DMS114 treated with DMSO at 0.1 percent for 48 hours (cell line): Measurements from ENCODE around the gene MEGF10.

Experiments
- DNase-seq: peaks from one replicate; lab custom pipeline; 2025; ENCODE audit not compliant: unreplicated experiment; lab: John Stamatoyannopoulos, UW

MEGF10 gene

DNA sequence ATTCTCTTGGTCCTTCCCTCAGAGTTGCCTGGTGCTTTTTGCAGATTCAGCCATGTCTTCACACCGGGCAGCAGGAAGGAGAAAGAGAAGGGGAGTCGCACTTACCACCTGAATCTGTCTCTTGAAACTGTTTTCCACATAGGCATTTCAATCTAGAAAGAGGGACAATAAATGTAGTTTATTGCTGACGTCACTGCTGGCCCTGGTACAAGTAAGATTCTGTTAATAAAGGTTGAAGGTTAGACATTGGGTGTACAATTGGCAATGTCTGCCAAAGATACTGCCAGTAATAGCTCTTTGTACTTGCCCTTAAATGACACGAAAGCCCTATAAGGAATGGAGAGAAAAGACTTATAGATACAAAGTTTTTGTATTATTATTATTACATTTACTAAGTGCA lies 72.8 kb downstream of the MEGF10 start:
- DNase-seq: no peak

DNA sequence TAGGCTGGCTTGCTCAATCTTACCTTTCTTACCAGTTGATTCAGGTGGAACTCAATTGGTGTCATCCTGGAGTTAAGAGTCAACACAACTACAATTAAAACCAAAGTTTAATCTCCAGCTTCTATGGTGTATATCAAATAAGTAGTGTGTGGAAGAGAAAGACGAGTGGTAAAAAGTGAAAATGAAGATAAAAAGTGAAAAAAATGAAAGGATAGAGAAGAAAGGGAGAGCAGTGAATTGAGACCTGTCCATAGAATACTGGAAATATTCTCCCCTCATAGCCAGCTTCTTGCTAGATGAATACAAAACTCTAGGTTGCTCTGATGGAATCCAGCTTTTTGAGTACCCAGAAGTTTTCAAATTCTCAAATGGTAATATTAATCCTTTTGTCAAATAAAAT lies 76.4 kb downstream of the MEGF10 start:
- no peak for DNase-seq

DNA sequence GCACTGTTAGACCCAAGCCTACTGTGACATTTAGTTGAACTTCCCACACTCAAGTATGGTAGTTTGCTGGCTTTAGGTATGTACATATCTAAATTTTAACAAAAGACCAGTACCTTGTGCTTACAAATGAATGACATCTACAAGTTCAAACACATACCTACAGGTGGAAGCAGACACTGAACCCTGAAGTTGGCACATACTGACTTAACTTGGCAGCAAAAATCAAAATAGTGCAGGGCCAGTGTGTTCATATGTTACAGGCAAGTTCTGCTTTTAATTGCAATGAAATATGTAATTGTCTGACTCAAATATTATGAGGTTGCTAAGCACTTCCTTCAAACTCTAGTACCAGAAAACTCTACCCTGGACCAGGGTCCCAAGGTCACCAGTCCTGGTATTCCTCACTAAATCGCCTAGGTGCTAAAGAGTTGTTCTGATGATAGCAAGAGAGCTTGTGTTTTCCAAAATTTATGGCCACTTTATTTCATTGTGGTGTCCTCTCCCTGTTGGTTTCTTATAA lies 77.4 kb downstream of the MEGF10 start:
- DNase-seq: no peak

DNA sequence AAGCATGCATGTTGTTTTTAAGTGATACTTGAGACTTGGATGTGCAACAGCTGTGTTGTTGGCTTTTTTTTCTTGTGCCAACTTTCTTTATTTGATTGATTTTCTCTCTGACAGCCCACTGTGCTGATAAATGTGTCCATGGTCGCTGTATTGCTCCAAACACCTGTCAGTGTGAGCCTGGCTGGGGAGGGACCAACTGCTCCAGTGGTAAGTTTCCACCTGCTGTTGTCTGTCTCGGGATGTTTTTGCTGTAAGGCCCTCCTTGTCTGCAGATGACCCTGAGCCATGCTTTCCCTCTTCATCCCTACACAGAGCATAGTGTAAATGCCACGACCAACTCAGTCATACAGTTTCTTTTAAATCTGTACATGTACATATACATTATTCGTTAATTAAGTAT lies 79.2 kb downstream of the MEGF10 start:
- DNase-seq: no peak

DNA sequence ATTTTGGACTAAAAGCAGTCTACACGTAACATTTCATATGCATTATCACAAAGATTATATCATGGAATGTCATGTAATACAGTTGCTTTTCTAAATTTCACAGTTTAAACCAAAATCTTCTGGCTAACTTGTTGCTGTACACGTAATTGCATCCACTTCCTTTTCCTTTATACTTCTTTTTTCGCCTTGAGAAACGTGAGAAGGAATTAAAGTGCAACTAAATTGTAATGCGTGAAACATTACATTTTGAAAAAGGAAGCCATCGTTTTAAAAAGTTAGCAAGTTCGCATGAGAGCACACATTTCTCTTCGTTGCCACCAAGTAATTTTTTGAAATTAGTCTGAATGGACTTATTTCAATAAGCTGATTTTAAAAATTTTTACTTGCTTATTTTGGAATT lies 80.0 kb downstream of the MEGF10 start:
- DNase-seq: no peak

DNA sequence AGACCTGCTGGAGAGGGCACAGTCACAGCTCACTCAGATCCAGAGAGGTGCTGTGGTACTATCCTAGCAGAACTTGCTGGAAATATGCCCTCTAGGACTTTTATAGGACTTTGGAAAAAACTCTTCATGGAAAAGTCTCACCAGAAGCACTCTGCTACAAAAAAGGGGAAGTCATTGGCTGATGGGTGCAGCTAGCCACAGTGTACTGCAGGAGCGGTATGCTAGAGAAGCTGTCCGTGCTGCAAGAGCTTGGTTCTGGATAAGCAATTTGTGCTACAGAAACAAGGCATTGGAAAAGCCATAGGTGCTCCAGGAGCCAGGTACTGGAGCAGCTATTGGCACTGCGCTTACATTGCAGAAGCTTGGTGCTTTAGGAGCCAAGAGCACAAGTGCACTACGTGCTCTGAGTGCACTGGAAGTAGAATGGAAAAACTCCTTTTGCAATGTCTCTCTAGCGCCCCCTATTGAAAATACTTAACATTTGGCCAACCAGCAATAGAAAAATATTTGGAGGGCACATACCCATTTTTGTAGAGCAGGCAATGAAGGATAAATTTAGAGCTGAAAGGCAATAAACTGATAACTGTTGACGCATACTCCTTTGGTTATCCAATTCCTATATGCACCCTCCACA lies 83.4 kb downstream of the MEGF10 start:
- no peak for DNase-seq

DNA sequence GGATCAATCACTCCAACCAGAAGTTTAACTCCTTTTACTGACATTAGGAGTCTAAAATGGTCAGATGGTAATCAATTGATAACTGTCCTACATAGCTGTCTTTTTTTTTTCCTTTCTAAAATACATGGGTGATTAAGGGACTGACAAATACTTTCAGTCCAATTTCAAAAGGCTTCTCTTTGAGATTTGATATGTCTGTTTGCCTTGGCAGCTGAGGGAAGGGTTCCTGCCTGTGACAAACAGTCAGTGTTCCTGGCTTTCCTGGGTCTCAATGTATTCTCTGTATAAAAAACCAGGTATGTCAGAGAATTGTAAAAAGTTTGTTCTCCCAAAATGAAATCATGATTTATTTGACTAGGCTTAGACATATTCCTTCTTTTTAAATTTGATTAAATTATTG lies 84.5 kb downstream of the MEGF10 start:
- DNase-seq: no peak

DNA sequence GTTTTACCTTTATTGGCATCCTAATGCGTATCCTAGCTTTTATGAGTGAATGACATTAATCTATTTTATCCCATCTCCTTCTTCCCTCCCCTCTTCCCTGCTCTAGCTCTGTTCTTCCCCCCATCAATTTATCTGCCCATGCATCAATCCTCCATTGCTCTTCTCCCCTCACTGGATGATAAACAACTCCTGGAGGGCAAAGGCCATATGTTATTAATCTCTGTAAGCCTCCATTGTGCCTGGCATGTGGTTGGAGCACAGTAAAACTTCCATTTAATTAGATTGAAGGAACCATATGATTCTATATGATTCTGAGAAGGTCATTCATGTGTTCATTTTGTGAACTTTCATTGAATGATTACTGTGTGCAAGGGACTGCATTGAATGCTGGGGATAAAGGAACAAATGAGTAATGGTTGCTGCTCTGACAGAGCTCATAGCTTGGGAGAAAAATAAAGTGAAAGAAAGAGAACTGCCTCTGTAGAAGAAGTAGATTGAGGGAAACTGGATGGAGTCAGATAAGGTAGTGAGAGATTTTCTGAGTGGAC lies 85.0 kb downstream of the MEGF10 start:
- DNase-seq: no peak

DNA sequence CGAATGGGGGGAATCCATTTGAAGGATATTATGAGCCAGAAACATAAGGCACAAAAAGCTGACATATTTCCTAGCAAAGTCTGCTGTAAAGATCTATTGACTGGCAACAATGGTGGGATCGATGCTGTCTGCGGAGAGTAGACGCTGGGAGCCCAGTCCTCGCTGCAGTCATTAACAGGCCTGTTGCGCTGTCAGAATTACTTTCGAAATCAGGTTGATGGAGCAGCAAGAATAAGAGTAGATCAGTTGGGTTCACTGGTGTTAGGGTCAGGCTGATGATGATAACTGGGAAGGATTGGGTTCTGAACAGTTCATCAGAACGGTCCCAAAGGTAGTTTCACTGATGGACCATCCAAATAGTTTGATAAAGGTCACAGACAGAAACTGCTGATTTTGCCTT lies 87.1 kb downstream of the MEGF10 start:
- no peak for DNase-seq

DNA sequence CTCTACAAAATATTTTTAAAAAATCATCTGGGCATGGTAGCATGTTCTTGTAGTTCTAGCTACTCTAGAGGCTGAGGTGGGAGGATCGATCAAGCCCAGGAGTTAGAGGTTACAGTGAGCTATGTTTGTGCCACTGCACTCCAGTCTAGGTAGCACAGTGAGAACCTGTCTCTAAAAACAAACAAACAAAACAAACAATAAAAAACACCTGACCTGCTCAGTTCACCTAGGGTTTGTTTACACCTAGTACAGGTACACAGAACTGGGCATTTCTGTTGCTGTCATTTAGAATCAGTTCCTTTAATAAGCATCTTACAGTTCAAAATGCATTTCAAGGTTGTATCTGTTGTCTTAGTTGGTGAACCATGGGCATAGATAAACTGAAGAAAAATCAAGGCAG lies 95.3 kb downstream of the MEGF10 start:
- DNase-seq: no peak

DNA sequence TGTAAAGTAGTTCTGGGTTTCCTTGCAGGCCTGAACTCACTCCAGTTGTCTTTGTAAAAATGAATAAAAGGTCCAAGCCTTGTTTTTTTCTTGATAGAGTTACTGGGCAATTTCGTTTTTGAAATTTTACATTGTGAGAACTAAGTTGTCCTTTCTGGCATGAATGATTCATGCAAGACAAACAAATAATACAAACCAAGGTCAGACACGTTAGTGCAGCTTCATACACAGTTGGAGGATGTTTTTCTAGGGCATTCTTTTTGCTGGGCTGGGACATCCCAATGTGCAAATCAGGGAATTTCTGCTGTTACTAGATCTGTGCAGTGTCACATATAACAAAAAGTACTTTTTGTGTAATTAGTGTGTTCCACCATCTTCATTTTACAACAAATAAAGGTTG lies 96.0 kb downstream of the MEGF10 start:
- no peak for DNase-seq

DNA sequence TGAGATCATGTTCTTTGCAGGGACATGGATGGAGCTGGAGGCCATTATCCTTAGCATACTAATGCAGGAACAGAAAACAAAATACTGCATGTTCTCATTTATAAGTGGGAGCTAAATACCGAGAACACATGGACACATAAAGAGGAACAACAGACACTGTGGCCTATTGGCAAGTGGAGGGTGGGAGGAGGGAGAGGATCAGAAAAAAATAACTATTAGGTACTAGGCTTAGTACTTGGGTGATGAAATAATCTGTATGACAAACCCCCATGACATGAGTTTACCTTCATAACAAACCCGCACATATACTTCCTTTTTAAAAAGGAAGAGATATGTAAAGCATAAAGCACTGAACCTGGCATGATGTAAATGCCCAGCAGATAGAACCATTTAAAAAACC lies 99.0 kb downstream of the MEGF10 start:
- no peak for DNase-seq

DNA sequence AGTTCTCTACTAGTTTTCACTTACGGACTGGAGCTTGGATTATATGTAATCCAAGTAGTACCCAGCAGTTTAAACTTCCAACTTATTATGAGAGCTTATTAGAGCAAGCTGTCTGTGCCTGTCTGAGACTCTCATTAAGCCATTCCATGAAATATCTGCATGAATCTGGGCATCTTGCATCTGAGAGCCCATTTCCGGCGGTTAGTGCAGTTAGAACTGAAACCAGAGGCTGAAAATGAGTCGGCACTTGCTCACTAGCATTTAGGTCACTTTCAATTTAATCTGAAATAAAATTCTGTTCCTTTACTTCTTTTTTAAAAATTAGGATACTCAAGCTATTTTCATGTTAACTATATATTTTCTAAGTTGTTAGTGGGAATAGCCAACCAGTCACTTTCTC lies 102.2 kb downstream of the MEGF10 start:
- DNase-seq: no peak

DNA sequence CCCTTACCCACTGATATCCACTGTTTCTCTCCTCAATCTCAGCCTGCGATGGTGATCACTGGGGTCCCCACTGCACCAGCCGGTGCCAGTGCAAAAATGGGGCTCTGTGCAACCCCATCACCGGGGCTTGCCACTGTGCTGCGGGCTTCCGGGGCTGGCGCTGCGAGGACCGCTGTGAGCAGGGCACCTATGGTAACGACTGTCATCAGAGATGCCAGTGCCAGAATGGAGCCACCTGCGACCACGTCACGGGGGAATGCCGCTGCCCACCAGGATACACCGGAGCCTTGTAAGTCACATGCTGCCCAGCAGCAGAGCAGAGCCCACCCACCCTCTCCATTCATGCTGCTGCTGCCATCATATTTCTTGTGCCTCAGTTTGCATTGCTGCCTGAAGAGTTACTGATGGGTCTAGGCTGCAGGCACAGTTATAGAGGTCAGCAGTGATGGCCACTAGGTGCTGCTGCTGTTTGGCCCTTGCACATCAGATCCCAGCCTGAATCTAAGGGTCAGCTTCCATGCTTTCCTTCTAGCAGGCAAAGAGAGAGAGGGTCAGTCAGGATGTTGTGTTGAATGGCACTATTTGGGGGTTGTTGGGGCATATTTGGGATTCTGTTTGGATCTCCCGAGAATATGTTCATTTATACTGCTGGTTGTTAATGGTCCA lies 106.0 kb downstream of the MEGF10 start:
- DNase-seq: no peak

DNA sequence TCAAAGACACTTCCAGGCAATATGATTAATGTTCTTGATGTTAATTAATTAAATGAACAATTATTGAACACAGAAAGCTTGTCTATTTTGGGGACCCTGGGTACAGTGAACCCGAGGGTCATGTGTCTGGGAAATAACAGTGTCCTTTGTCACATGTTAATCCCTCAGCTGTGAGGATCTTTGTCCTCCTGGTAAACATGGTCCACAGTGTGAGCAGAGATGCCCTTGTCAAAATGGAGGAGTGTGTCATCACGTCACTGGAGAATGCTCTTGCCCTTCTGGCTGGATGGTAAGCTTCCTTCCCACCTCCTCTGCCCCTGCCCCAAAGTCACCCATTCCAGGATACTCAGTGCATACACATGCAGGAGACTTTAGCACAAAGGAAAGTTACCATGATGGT lies 107.9 kb downstream of the MEGF10 start:
- DNase-seq: no peak

DNA sequence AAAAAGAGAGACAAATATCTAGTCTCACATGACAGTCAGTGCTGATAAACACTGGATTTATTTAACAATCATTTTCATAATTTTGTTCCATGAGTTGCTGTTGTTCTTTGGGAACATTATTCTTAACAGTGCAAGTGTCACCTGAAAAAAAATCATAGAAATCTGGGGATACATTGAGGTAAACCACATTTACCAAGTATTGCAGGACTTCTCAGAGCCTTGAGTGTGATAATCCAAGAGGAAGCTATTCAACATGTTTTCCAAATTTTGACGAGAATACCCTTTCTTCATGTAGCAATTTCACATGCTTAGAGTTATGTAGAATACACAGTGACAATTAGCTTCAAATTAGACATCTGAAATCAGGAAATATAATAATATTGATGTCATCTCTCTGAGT lies 108.5 kb downstream of the MEGF10 start:
- DNase-seq: no peak

DNA sequence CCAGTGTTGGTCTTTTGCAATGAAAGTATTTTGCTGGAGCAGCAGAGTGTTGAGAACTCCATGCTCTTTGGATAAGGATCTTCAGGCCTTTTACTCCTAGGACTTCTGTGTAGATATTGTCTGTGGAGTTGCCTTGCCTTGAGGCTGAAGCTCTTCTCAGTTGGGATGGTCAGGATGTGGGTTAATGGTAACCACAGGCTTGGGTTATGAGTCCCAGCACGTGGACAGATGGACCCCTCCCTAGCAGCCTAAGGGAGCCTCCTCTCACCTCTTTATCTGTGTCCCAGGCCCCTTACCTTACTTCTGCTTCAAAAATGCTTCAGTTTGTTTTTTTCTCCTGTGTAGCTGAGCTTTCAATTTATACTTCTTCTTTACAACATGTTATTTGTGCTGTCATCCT lies 109.9 kb downstream of the MEGF10 start:
- no peak for DNase-seq

DNA sequence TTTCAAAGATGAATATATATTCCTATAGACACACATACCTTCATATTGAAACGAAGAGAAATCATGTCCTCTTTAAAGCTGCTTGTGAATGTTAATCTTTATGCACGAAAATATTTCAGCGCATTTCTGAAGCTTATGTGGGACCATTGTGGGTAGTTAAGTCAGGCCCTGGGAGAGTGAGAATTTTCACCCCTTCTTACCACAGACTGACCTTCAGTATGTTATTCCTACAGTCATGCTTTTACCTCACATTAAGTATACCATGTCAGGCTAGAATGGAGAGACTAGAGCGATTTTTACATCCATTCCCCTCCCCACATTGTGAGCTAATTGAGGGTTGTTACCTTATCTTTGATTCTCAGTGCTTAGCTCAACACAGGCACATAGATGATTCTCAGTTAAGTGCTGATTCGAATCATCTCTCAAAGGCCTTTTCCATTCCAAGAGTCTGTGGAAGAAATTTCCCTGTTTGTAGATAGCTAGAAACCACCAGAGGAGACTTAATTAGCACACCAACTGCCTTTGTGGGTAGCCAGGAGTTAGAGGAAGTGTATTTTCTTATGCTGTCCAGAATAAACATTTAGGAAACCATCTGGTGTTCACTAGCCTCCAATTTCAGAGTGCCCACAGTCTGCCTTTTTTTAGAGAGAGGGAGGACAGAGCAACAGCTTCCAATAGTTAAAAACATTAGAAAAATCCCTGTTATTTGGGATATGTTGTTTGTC lies 110.5 kb downstream of the MEGF10 start:
- no peak for DNase-seq

DNA sequence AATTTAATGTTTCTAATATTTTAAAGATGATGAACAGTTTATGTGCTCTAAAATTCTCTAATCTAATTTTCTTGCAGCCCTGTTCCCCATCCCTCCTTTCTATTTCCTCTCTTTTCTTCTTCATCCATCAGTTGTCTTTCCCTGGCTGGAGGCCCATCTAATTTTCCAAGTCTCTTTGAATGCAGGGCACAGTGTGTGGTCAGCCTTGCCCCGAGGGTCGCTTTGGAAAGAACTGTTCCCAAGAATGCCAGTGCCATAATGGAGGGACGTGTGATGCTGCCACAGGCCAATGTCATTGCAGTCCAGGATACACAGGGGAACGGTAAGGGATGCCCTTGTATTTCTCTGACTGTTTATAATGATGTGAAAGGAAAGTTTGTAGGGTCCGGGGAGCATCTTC lies 111.8 kb downstream of the MEGF10 start:
- DNase-seq: no peak

DNA sequence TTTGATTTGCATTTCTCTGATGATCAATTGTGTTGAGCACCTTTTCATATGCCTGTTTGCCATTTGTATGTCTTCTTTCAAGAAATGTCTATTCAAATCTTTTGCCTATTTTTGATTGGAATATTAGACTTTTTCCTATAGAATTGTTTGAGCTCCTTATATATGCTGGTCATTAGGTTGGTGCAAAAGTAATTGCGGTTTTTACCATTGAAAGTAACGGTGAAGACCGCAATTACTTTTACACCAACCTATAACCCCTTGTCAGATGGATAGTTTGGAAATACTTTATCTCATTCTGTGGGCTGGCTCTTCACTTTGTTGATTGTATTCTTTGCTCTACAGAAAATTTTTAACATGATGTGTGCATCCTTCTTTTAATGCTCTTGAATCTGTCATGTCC lies 113.6 kb downstream of the MEGF10 start:
- no peak for DNase-seq

DNA sequence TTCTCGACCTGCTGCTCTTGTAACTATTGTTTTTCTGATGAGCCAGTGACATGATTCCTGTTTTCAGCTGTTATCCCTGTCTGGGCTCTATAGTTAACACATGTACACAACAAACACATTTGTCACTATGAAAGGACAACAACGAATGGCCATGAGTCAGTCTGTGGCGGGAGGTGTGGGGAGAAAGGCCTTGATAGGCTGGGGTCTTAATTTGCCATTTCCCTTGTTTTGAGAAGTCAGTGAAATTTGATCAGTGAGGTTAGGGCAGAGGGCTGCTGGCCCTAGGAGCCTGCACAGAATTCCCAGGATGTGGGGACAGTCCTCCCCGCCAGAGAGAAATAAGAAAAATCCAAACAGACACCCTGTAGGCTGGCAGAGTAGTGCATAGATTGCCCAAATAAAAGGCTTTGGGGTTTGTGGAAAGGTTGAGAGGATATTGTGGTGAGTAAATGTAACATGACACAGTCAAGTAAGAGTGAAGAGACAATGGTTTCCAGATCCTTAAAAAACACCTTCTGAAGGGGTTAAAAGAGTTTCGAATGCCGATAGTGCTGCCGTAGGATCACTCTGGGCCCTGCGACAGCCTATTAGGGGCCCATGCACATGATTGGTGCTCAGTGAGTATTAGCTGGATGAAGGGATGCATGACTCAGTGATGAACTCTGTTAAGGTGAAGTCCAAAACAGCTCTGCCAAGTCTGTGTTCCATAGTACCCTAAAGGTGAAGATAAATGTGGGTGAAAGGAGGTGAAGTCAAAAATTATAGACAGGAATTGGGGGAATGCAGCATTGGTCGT lies 115.9 kb downstream of the MEGF10 start:
- DNase-seq: no peak
